ENCODE data around the gene CDKL4. TPM values are rescaled to one million over a fixed set of nuclear protein-coding genes. Genes with fewer than 3 reads are reported as not detected.
"Not testable (repeated sequence)": the region's sequence is repeated elsewhere in the genome, so short reads cannot be mapped to it uniquely, and the experiment has no call there.

Gene CDKL4
- polyA plus RNA-seq, 2 donors, result not detected

- 84 to 92% methylated on average over 4 to 5 of the region's 5 CpGs for WGBS, 2 donors
- Histone ChIP-seq H3K9me3 (ENCODE audit: control insufficient read depth in 2 of 2, insufficient read depth in 1 of 2, low read depth in 1 of 2, low read length in 1 of 2) (no peaks in the 10 kb centered on the region), H3K4me1 (ENCODE audit: control insufficient read depth in 2 of 2, insufficient read depth in 2 of 2, low read length in 1 of 2) (no peaks in the 10 kb centered on the region), H3K4me3 (ENCODE audit: low read depth in 1 of 2, low read length in 2 of 2) (no peak overlapping the region), H3K36me3 (ENCODE audit: control insufficient read depth in 2 of 2, insufficient read depth in 2 of 2, low read length in 1 of 2) (no peaks in the 10 kb centered on the region), H3K27ac (ENCODE audit: low read depth in 2 of 2, low read length in 1 of 2) (no peak overlapping the region), H3K27me3 (ENCODE audit: control insufficient read depth in 1 of 2, insufficient read depth in 2 of 2, low read length in 2 of 2) (no peaks in the 10 kb centered on the region)
Observed at GRCh38 chr2:39218391-39218790, 25.4 kb downstream of the CDKL4 start.

- no peaks in the 10 kb centered on the region for H3K9me3 ChIP-seq (ENCODE audit: control insufficient read depth in 2 of 2, insufficient read depth in 1 of 2, low read depth in 1 of 2, low read length in 1 of 2)
- no peaks in the 10 kb centered on the region for H3K36me3 ChIP-seq (ENCODE audit: control insufficient read depth in 2 of 2, insufficient read depth in 2 of 2, low read length in 1 of 2)
- H3K4me1 ChIP-seq (ENCODE audit: control insufficient read depth in 2 of 2, insufficient read depth in 2 of 2, low read length in 1 of 2), result no peaks in the 10 kb centered on the region
- H3K4me3 ChIP-seq (ENCODE audit: low read depth in 1 of 2, low read length in 2 of 2), result no peak overlapping the region
- no peak overlapping the region for H3K27ac ChIP-seq (ENCODE audit: low read depth in 2 of 2, low read length in 1 of 2)
- no peaks in the 10 kb centered on the region for H3K27me3 ChIP-seq (ENCODE audit: control insufficient read depth in 1 of 2, insufficient read depth in 2 of 2, low read length in 2 of 2)
- WGBS, 2 donors, result 71 to 77% methylated on average over 4 of the region's 4 CpGs
Observed at GRCh38 chr2:39217192-39217550, 26.6 kb downstream of the CDKL4 start.

- H3K27ac ChIP-seq (ENCODE audit: low read depth in 2 of 2, low read length in 1 of 2), result no peak overlapping the region
- no peak overlapping the region for H3K4me3 ChIP-seq (ENCODE audit: low read depth in 1 of 2, low read length in 2 of 2)
- H3K9me3 ChIP-seq (ENCODE audit: control insufficient read depth in 2 of 2, insufficient read depth in 1 of 2, low read depth in 1 of 2, low read length in 1 of 2), result no peaks in the 10 kb centered on the region
- H3K4me1 ChIP-seq (ENCODE audit: control insufficient read depth in 2 of 2, insufficient read depth in 2 of 2, low read length in 1 of 2), result no peaks in the 10 kb centered on the region
- WGBS, 2 donors, result 61 to 75% methylated on average over 12 of the region's 12 CpGs
- no peaks in the 10 kb centered on the region for H3K27me3 ChIP-seq (ENCODE audit: control insufficient read depth in 1 of 2, insufficient read depth in 2 of 2, low read length in 2 of 2)
- H3K36me3 ChIP-seq (ENCODE audit: control insufficient read depth in 2 of 2, insufficient read depth in 2 of 2, low read length in 1 of 2), result no peaks in the 10 kb centered on the region
Observed at GRCh38 chr2:39216346-39217191, 27.2 kb downstream of the CDKL4 start.

- Histone ChIP-seq H3K27ac (ENCODE audit: low read depth in 2 of 2, low read length in 1 of 2) (no peak overlapping the region), H3K36me3 (ENCODE audit: control insufficient read depth in 2 of 2, insufficient read depth in 2 of 2, low read length in 1 of 2) (no peaks in the 10 kb centered on the region)
- WGBS, 2 donors, result 81 to 83% methylated on average over 2 of the region's 2 CpGs
Observed at GRCh38 chr2:39215545-39215944, 28.2 kb downstream of the CDKL4 start.

GRCh38 chr2:39213015-39213414 is 30.8 kb downstream of the CDKL4 start:
- Histone ChIP-seq H3K27me3 (ENCODE audit: control insufficient read depth in 1 of 2, insufficient read depth in 2 of 2, low read length in 2 of 2) (no peaks in the 10 kb centered on the region), H3K4me1 (ENCODE audit: control insufficient read depth in 2 of 2, insufficient read depth in 2 of 2, low read length in 1 of 2) (no peaks in the 10 kb centered on the region), H3K4me3 (ENCODE audit: low read depth in 1 of 2, low read length in 2 of 2) (no peak overlapping the region), H3K9me3 (ENCODE audit: control insufficient read depth in 2 of 2, insufficient read depth in 1 of 2, low read depth in 1 of 2, low read length in 1 of 2) (no peaks in the 10 kb centered on the region), H3K36me3 (ENCODE audit: control insufficient read depth in 2 of 2, insufficient read depth in 2 of 2, low read length in 1 of 2) (no peaks in the 10 kb centered on the region), H3K27ac (ENCODE audit: low read depth in 2 of 2, low read length in 1 of 2) (no peak overlapping the region)
- WGBS, 2 donors, result 93 to 100% methylated on average over 1 of the region's 1 CpG

More at GRCh38 chr2:39215545-39215944, 28.2 kb downstream of the CDKL4 start:
- no peaks in the 10 kb centered on the region for H3K27me3 ChIP-seq (ENCODE audit: control insufficient read depth in 1 of 2, insufficient read depth in 2 of 2, low read length in 2 of 2)
- no peaks in the 10 kb centered on the region for H3K4me1 ChIP-seq (ENCODE audit: control insufficient read depth in 2 of 2, insufficient read depth in 2 of 2, low read length in 1 of 2)
- no peaks in the 10 kb centered on the region for H3K9me3 ChIP-seq (ENCODE audit: control insufficient read depth in 2 of 2, insufficient read depth in 1 of 2, low read depth in 1 of 2, low read length in 1 of 2)
- H3K4me3 ChIP-seq (ENCODE audit: low read depth in 1 of 2, low read length in 2 of 2), result no peak overlapping the region

- Histone ChIP-seq H3K36me3 (ENCODE audit: control insufficient read depth in 2 of 2, insufficient read depth in 2 of 2, low read length in 1 of 2) (no peaks in the 10 kb centered on the region), H3K27ac (ENCODE audit: low read depth in 2 of 2, low read length in 1 of 2) (no peak overlapping the region), H3K9me3 (ENCODE audit: control insufficient read depth in 2 of 2, insufficient read depth in 1 of 2, low read depth in 1 of 2, low read length in 1 of 2) (no peaks in the 10 kb centered on the region), H3K27me3 (ENCODE audit: control insufficient read depth in 1 of 2, insufficient read depth in 2 of 2, low read length in 2 of 2) (no peaks in the 10 kb centered on the region), H3K4me3 (ENCODE audit: low read depth in 1 of 2, low read length in 2 of 2) (no peak overlapping the region), H3K4me1 (ENCODE audit: control insufficient read depth in 2 of 2, insufficient read depth in 2 of 2, low read length in 1 of 2) (no peaks in the 10 kb centered on the region)
- whole genome bisulfite sequencing, 2 donors, result 73 to 76% methylated on average over 1 of the region's 1 CpG
Observed at GRCh38 chr2:39210846-39211245, 32.9 kb downstream of the CDKL4 start.

GRCh38 chr2:39203382-39203781 is 40.4 kb downstream of the CDKL4 start:
- no peak overlapping the region for H3K27ac ChIP-seq (ENCODE audit: low read depth in 2 of 2, low read length in 1 of 2)
- H3K9me3 ChIP-seq (ENCODE audit: control insufficient read depth in 2 of 2, insufficient read depth in 1 of 2, low read depth in 1 of 2, low read length in 1 of 2), result no peaks in the 10 kb centered on the region
- no peak overlapping the region for H3K4me3 ChIP-seq (ENCODE audit: low read depth in 1 of 2, low read length in 2 of 2)
- no peaks in the 10 kb centered on the region for H3K27me3 ChIP-seq (ENCODE audit: control insufficient read depth in 1 of 2, insufficient read depth in 2 of 2, low read length in 2 of 2)
- H3K4me1 ChIP-seq (ENCODE audit: control insufficient read depth in 2 of 2, insufficient read depth in 2 of 2, low read length in 1 of 2), result no peaks in the 10 kb centered on the region
- 77 to 93% methylated on average over 6 of the region's 6 CpGs for WGBS, 2 donors
- no peaks in the 10 kb centered on the region for H3K36me3 ChIP-seq (ENCODE audit: control insufficient read depth in 2 of 2, insufficient read depth in 2 of 2, low read length in 1 of 2)

DNA sequence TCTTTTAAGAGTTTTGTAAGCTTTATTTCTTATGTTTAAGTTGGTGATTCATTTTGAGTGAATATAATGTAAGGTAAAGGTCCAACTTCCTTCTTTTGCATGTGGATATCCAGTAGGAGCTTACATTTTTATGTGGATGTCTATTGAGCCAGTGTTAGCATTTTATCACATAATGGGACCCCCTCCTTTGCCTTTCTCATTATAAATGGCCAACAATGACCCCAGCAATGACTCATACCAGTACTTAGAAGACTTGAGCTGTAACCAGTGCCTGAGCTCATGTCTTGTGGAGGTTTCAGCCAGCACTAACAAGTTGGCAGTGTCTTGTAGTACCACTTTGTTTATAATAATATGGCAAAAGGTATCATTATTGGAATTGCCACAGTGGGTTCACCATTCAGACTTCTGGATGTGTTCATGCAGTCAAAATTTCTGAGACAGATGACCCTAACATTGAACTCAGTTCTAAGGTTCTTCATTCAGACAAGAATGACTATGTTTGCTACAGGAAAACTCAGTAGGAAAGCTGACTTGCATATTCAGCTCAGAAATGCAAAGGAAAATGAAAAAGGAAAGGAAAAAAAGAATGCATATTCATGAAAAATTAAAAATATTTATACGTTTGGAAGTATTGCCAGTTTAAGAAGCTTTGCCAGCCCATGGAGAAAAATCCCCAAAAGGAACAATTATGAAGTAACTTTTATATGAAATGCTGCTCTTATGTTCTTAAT is 41.0 kb downstream of the CDKL4 start:
- Histone ChIP-seq H3K27me3 (ENCODE audit: control insufficient read depth in 1 of 2, insufficient read depth in 2 of 2, low read length in 2 of 2) (no peaks in the 10 kb centered on the region), H3K4me1 (ENCODE audit: control insufficient read depth in 2 of 2, insufficient read depth in 2 of 2, low read length in 1 of 2) (no peaks in the 10 kb centered on the region), H3K4me3 (ENCODE audit: low read depth in 1 of 2, low read length in 2 of 2) (no peak overlapping the region), H3K9me3 (ENCODE audit: control insufficient read depth in 2 of 2, insufficient read depth in 1 of 2, low read depth in 1 of 2, low read length in 1 of 2) (no peaks in the 10 kb centered on the region), H3K27ac (ENCODE audit: low read depth in 2 of 2, low read length in 1 of 2) (no peak overlapping the region), H3K36me3 (ENCODE audit: control insufficient read depth in 2 of 2, insufficient read depth in 2 of 2, low read length in 1 of 2) (no peaks in the 10 kb centered on the region)
- WGBS, 2 donors, result 80 to 87% methylated on average over 1 of the region's 1 CpG

- 96 to 98% methylated on average over 2 of the region's 2 CpGs for WGBS, 2 donors
- not testable (repeated sequence) for H3K4me1 ChIP-seq (ENCODE audit: control insufficient read depth in 2 of 2, insufficient read depth in 2 of 2, low read length in 1 of 2); H3K9me3 ChIP-seq (ENCODE audit: control insufficient read depth in 2 of 2, insufficient read depth in 1 of 2, low read depth in 1 of 2, low read length in 1 of 2); H3K27me3 ChIP-seq (ENCODE audit: control insufficient read depth in 1 of 2, insufficient read depth in 2 of 2, low read length in 2 of 2); H3K36me3 ChIP-seq (ENCODE audit: control insufficient read depth in 2 of 2, insufficient read depth in 2 of 2, low read length in 1 of 2); H3K4me3 ChIP-seq (ENCODE audit: low read depth in 1 of 2, low read length in 2 of 2); H3K27ac ChIP-seq (ENCODE audit: low read depth in 2 of 2, low read length in 1 of 2)
Observed at GRCh38 chr2:39197003-39197402, 46.8 kb downstream of the CDKL4 start.

Measured in esophagus (tissue), 2 donors.